GM12878 (cell line): Measurements from ENCODE around the gene TM6SF1. TPM values are rescaled to one million over a fixed set of nuclear protein-coding genes. Genes with fewer than 3 reads are reported as not detected.

Experiments
- ATAC-seq: fragments of 200-7000 bp; cut with Tn5 transposase; 3 replicates; pipeline ENCODE4 v1.9.1; 2020; ENCODE audit warnings: mild to moderate bottlenecking, moderate library complexity
- BruUV-seq: library from RNA; stranded (reverse); fragments of 400-500 nt; replicated peaks from 2 replicates; lab custom pipeline; 2021; lab: Mats Ljungman, UMichigan
- CTCF ChIA-PET: fragments of 300-600 bp; sonication (Branson Sonifier 250); formaldehyde crosslinking; extraction: SDS; loops from one replicate; lab custom pipeline; 2021; ENCODE audit warnings: inconsistent platforms; lab: Yijun Ruan, JAX
- POLR2A ChIA-PET: fragments of 350-600 bp; formaldehyde crosslinking; extraction: SDS; loops from one replicate; lab custom pipeline; 2021; ENCODE audit warnings: inconsistent platforms; lab: Charles Lee
- RAD21 ChIA-PET: fragments of 300-600 bp; sonication (Branson Sonifier 250); formaldehyde crosslinking; loops from one replicate; lab custom pipeline; 2023; ENCODE audit warnings: antibody characterized with exemption; ENCODE audit not compliant: unreplicated experiment; lab: Charles Lee
- SMC1A ChIA-PET: fragments of 300-600 bp; sonication (Branson Sonifier 250); formaldehyde crosslinking; loops from one replicate; lab custom pipeline; 2023; ENCODE audit not compliant: unreplicated experiment, uncharacterized antibody; lab: Charles Lee
- DNase-seq: peaks from one replicate; pipeline ENCODE4 v3.0.0-alpha.2; 2011; ENCODE audit warnings: low read depth, low spot score
- FAIRE-seq: peaks from 3 replicates; lab custom pipeline; 2011; peaks lifted over from hg19 to GRCh38; lab: Jason Lieb, UNC
- H2AFZ ChIP-seq: 2 replicates; pipeline ENCODE4 v1.6.0; 2011; ENCODE audit warnings: low read depth, low read length, control low read depth; ENCODE audit not compliant: control insufficient read depth
- H3K27ac ChIP-seq: 2 replicates; pipeline ENCODE4 v1.5.1; 2011; ENCODE audit warnings: control low read depth; ENCODE audit not compliant: control insufficient read depth, insufficient read depth
- H3K27me3 ChIP-seq, 2 experiments: replicated peaks in 1 of 2; 2 replicates each; pipeline versions ENCODE4 v1.6.0 to v1.6.1; 2011; ENCODE audit warnings: low read length in 1 of 2; ENCODE audit not compliant: control insufficient read depth in 2 of 2, insufficient read depth in 2 of 2
- H3K36me3 ChIP-seq, 2 experiments: 2 replicates each; pipeline ENCODE4 v1.5.1; 2011; ENCODE audit warnings: low read length in 1 of 2; ENCODE audit not compliant: control insufficient read depth in 2 of 2, insufficient read depth in 2 of 2
- H3K4me1 ChIP-seq: 2 replicates; pipeline ENCODE4 v1.6.1; 2011; ENCODE audit warnings: mild to moderate bottlenecking, low read length, moderate library complexity, mixed read lengths; ENCODE audit not compliant: control insufficient read depth, insufficient read depth
- H3K4me2 ChIP-seq: 2 replicates; pipeline ENCODE4 v1.6.0; 2011; ENCODE audit warnings: control low read depth; ENCODE audit not compliant: control insufficient read depth, insufficient read depth
- H3K4me3 ChIP-seq: fragments of 200-600 bp; sonication (generic); 2 replicates; pipeline ENCODE4 v1.5.1; 2016
- H3K79me2 ChIP-seq: 2 replicates; pipeline ENCODE4 v1.6.0; 2011; ENCODE audit warnings: low read length; ENCODE audit not compliant: control insufficient read depth, insufficient read depth
- H3K9ac ChIP-seq: 2 replicates; pipeline ENCODE4 v1.8.0; 2011; ENCODE audit warnings: low read length, control low read depth, mixed read lengths; ENCODE audit not compliant: control insufficient read depth, insufficient read depth
- H3K9me3 ChIP-seq: replicated peaks from 3 replicates; pipeline ENCODE4 v1.5.1; 2011; ENCODE audit warnings: mild to moderate bottlenecking, low read length; ENCODE audit not compliant: control insufficient read depth, insufficient read depth
- H4K20me1 ChIP-seq: 2 replicates; pipeline ENCODE4 v1.6.0; 2011; ENCODE audit not compliant: control insufficient read depth, insufficient read depth
- ATF7 ChIP-seq: fragments of 450-650 bp; IDR thresholded peaks from 2 replicates; pipeline ENCODE4 v1.6.1; 2016; ENCODE audit warnings: low read depth, mild to moderate bottlenecking
- BCL11A ChIP-seq: IDR thresholded peaks from 2 replicates; pipeline ENCODE4 v1.6.1; 2011; ENCODE audit warnings: low read depth, low read length
- CHD1 ChIP-seq: IDR thresholded peaks from 2 replicates; pipeline ENCODE4 v1.6.1; 2012; ENCODE audit warnings: low read depth, low read length, improper control_type of control experiment
- IKZF2 ChIP-seq, 2 experiments: fragments of 450-650 bp; IDR thresholded peaks; 2 replicates each; pipeline ENCODE4 v1.6.1; 2017; ENCODE audit warnings: mild to moderate bottlenecking in 2 of 2, moderate library complexity in 2 of 2
- IRF4 ChIP-seq: IDR thresholded peaks from 2 replicates; pipeline ENCODE4 v1.6.1; 2011; ENCODE audit warnings: low read depth, low read length
- KAT2A ChIP-seq: conservative IDR thresholded peaks from 2 replicates; pipeline ENCODE4 v1.6.1; 2011; ENCODE audit warnings: low read depth, low read length; ENCODE audit not compliant: control insufficient read depth
- NFIC ChIP-seq: IDR thresholded peaks from 2 replicates; pipeline ENCODE4 v1.6.1; 2012; ENCODE audit warnings: low read depth, mild to moderate bottlenecking, inconsistent platforms, low read length, moderate library complexity
- NR2F1 ChIP-seq: fragments of 450-650 bp; conservative IDR thresholded peaks from 2 replicates; pipeline ENCODE4 v1.6.1; 2017; ENCODE audit warnings: mild to moderate bottlenecking
- NRF1 ChIP-seq: conservative IDR thresholded peaks from 2 replicates; pipeline ENCODE4 v1.6.1; 2011; ENCODE audit warnings: mild to moderate bottlenecking, low read depth, low read length, improper control_type of control experiment
- POLR2AphosphoS5 ChIP-seq: IDR thresholded peaks from 2 replicates; pipeline ENCODE4 v1.6.1; 2011; ENCODE audit warnings: mild to moderate bottlenecking, low read length, inconsistent platforms
- RCOR1 ChIP-seq: conservative IDR thresholded peaks from 2 replicates; pipeline ENCODE4 v1.6.1; 2012; ENCODE audit warnings: low read depth, low read length, improper control_type of control experiment
- SMAD5 ChIP-seq: IDR thresholded peaks from 2 replicates; pipeline ENCODE4 v1.6.1; 2016; ENCODE audit warnings: antibody characterized with exemption, low read depth
- TAF1 ChIP-seq: IDR thresholded peaks from 2 replicates; pipeline ENCODE4 v1.6.1; 2011; ENCODE audit warnings: mild to moderate bottlenecking, low read depth, low read length, borderline replicate concordance
- ZNF384 ChIP-seq: IDR thresholded peaks from 2 replicates; pipeline ENCODE4 v1.6.1; 2012; ENCODE audit warnings: low read depth, mild to moderate bottlenecking, low read length, improper control_type of control experiment, borderline replicate concordance
- ZZZ3 ChIP-seq: IDR thresholded peaks from 2 replicates; pipeline ENCODE4 v1.6.1; 2011; ENCODE audit warnings: low read depth; ENCODE audit not compliant: control insufficient read depth, insufficient read length
- WGBS: methylation state at CpG from one replicate; pipeline ENCODE4 v1.1.6; 2016; ENCODE audit warnings: low lambda C conversion rate; ENCODE audit not compliant: insufficient replicate concordance, insufficient coverage; ENCODE audit errors: missing lambda C conversion rate; 5-methylcytosine and 5-hydroxymethylcytosine counted together
- in situ Hi-C: fragments of 300-500 bp; cut with MboI; formaldehyde crosslinking; loops from 9 replicates; pipeline ENCODE4 v1.14.3; 2018; ENCODE audit warnings: mixed read lengths
- intact Hi-C: fragments of 100-400 bp; cut with micrococcal nuclease; formaldehyde crosslinking; loops from one replicate; pipeline ENCODE4 v1.14.2; 2022; ENCODE audit not compliant: unreplicated experiment
- polyA plus RNA-seq, 11 experiments: library from polyadenylated mRNA; depleted of rRNA in 4 of 11; unstranded in 6 of 11; stranded (reverse) in 5 of 11; fragments of >200 nt; fragmentation: Nextera tagmentation in 4 of 11; fragmentation: Illumina TruSeq in 1 of 11; extraction: Ambion mirVana in 4 of 11; extraction: Trizol in 1 of 11; gene quantifications; 1 replicate in 1 of 11; 2 replicates in 10 of 11; pipeline versions ENCODE4 v1.2.1 to v1.2.3, GENCODE V29; 2011 to 2016; ENCODE audit warnings: inconsistent platforms in 2 of 11, missing spikeins in 2 of 11, low read depth in 1 of 11
- total RNA-seq, 4 experiments: library from RNA; depleted of rRNA in 3 of 4; stranded (reverse); fragments of >200 nt in 3 of 4; fragmentation: Illumina TruSeq in 1 of 4; extraction: Trizol in 1 of 4; gene quantifications; 2 replicates each; pipeline versions ENCODE4 v1.2.1 to v1.2.3, GENCODE V29; 2013 to 2021
- TF ChIP-seq, protein P1 (sequence below): IDR thresholded peaks from 2 replicates; pipeline ENCODE4 v1.6.1; 2011; ENCODE audit warnings: borderline replicate concordance, low read depth, mild to moderate bottlenecking, moderate library complexity, mixed read lengths, low read length; ENCODE audit not compliant: insufficient read depth; ENCODE audit errors: extremely low read length
- TF ChIP-seq, protein P2 (sequence below): fragments of 450-650 bp; IDR thresholded peaks from 2 replicates; pipeline ENCODE4 v1.6.1; 2018; ENCODE audit warnings: mild to moderate bottlenecking, low read depth, moderate library complexity; ENCODE audit not compliant: partially characterized antibody
- TF ChIP-seq, protein P3 (sequence below): fragments of 450-650 bp; IDR thresholded peaks from 2 replicates; pipeline ENCODE4 v1.6.1; 2016; ENCODE audit warnings: mild to moderate bottlenecking

Gene TM6SF1
- total and polyA plus RNA-seq, 10 of the 15 experiments (the other 5 are each of a cell fraction or from before 2014, with no cell fraction given): 0.56 to 2.7 (median 1.2) TPM

DNA sequence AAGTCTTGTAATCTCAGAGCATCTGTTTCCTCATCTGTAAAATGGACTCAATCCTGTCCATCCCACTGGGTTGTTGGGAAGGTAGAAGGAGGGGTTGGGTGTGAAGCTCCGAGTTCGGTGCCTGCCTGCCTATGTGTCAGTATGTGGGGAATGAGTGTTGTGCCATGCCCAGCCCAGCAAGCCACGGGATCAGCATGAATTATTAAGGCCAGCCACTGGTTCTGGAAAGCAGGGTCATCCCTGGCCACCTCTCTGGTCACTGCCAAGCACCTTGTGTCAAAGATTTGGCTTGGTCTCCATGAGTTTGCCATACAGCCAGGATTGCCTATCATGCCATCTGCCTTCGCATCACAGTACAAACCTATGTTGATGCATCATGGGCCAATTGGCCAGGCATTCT, 11.5 kb downstream of the TM6SF1 start (continued):
- TF ChIP-seq IKZF2 (IDR thresholded peaks at IDR 0.05) (no peak), KAT2A (no peak), RCOR1 (no peak), IRF4 (no peak), SMAD5 (no peak)
- TF ChIP-seq, protein P1, sequence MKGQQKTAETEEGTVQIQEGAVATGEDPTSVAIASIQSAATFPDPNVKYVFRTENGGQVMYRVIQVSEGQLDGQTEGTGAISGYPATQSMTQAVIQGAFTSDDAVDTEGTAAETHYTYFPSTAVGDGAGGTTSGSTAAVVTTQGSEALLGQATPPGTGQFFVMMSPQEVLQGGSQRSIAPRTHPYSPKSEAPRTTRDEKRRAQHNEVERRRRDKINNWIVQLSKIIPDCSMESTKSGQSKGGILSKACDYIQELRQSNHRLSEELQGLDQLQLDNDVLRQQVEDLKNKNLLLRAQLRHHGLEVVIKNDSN: no peak

DNA sequence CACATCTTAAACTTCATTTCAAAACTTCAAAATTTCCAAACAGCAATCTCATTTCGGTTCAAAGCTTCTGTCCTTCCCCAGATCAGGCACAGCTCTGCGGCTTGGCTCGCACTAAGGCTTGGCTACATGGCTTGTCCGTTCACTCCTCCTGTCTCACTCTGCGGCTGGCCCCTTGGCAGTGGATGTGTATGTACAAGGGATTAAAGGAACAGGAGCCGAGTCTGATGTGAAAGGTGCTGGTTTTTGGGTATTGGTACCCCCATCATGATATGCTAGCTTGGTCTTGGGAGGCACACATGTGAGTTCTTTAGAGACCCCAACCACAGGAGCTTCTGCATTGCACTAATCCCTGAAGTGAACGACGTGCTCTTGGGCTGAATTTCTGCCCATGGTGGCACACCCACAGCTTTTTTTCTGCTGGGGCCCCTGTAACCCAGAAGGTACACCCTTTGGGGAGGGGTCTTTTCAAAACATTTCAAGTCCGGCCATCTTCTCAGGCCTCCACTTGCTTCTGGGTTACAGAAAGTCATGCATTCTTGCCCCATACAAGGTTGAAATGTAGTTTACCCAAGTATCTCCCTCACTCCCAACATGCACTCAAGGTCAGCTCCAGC, 12.6 kb downstream of the TM6SF1 start:
- Histone ChIP-seq H3K27me3 (no peaks in the 10 kb centered on the region), H3K36me3 (no peaks in the 10 kb centered on the region), H3K27ac (no peak overlapping the region), H3K9me3 (no peaks in the 10 kb centered on the region), H3K4me1 (peaks cover 13% of the 10 kb centered on the region), H3K9ac (no peak overlapping the region), H3K79me2 (no peaks in the 10 kb centered on the region), H3K4me2 (no peak overlapping the region), H3K4me3 (no peak overlapping the region), H2AFZ (no peak overlapping the region), H4K20me1 (no peaks in the 10 kb centered on the region)
- ChIA-PET RAD21 (no interaction called here), SMC1A (no interaction called here), POLR2A (interaction anchor here (0.5 kb wide), 1 partner anchor 546 kb away, joined by 3 read pairs; no protein-coding TSS in a partner anchor), CTCF (no interaction called here)
- no peak for FAIRE-seq
- in situ Hi-C loops (no loop called here), intact Hi-C loops (loop anchor here (5.0 kb wide), 1 partner anchor 77 kb away; no protein-coding TSS in a partner anchor)
- BruUV-seq: no TSS peak
- ATAC-seq: no peak
- DNase-seq: no peak
- WGBS: 80% methylated on average over 9 of the region's 9 CpGs
- no peak for TF ChIP-seq BCL11A
- no peak for TF ChIP-seq CHD1
- TF ChIP-seq, protein P2, sequence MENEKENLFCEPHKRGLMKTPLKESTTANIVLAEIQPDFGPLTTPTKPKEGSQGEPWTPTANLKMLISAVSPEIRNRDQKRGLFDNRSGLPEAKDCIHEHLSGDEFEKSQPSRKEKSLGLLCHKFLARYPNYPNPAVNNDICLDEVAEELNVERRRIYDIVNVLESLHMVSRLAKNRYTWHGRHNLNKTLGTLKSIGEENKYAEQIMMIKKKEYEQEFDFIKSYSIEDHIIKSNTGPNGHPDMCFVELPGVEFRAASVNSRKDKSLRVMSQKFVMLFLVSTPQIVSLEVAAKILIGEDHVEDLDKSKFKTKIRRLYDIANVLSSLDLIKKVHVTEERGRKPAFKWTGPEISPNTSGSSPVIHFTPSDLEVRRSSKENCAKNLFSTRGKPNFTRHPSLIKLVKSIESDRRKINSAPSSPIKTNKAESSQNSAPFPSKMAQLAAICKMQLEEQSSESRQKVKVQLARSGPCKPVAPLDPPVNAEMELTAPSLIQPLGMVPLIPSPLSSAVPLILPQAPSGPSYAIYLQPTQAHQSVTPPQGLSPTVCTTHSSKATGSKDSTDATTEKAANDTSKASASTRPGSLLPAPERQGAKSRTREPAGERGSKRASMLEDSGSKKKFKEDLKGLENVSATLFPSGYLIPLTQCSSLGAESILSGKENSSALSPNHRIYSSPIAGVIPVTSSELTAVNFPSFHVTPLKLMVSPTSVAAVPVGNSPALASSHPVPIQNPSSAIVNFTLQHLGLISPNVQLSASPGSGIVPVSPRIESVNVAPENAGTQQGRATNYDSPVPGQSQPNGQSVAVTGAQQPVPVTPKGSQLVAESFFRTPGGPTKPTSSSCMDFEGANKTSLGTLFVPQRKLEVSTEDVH: no peak
- no peak for TF ChIP-seq ZZZ3
- no peak for TF ChIP-seq TAF1
- no peak for TF ChIP-seq NFIC
- TF ChIP-seq NRF1: no peak
- no peak for TF ChIP-seq SMAD5
- no peak for TF ChIP-seq ATF7
- no peak for TF ChIP-seq ZNF384
- TF ChIP-seq, protein P3, sequence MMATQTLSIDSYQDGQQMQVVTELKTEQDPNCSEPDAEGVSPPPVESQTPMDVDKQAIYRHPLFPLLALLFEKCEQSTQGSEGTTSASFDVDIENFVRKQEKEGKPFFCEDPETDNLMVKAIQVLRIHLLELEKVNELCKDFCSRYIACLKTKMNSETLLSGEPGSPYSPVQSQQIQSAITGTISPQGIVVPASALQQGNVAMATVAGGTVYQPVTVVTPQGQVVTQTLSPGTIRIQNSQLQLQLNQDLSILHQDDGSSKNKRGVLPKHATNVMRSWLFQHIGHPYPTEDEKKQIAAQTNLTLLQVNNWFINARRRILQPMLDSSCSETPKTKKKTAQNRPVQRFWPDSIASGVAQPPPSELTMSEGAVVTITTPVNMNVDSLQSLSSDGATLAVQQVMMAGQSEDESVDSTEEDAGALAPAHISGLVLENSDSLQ: no peak
- TF ChIP-seq NR2F1: no peak
- no peak for TF ChIP-seq POLR2AphosphoS5
- TF ChIP-seq, protein P1: no peak
